Measurements from ENCODE around the gene SUPT3H. TPM values are rescaled to one million over a fixed set of nuclear protein-coding genes. Genes with fewer than 3 reads are reported as not detected.

The SUPT3H gene
- polyA plus RNA-seq, 1 experiment = 8.7 TPM

DNA sequence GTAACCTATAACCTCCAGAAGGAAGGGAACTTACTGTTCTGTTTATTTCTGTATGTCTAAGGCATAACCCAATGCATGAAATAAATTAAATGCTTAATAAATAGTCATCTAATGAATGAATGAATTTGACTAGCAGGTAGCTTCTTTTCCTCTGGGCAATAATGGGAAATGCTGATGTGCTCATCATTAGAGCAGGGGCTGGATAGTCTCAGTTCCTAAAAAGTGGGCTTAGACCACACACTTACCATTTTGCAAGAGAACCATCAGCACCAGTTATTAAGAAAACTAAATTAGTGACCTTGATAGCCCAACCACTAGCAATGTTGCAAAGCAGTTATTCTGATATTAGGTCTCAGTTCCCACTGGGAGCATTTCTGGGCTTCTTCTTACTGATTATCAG is 540.5 kb downstream of the SUPT3H start:
- ChIA-PET CTCF (no interaction called here), POLR2A (no interaction called here)
- H3K9me3 ChIP-seq (ENCODE audit: control insufficient read depth, insufficient read depth, low read length) = no peaks in the 10 kb centered on the region
- TF ChIP-seq, protein P1, sequence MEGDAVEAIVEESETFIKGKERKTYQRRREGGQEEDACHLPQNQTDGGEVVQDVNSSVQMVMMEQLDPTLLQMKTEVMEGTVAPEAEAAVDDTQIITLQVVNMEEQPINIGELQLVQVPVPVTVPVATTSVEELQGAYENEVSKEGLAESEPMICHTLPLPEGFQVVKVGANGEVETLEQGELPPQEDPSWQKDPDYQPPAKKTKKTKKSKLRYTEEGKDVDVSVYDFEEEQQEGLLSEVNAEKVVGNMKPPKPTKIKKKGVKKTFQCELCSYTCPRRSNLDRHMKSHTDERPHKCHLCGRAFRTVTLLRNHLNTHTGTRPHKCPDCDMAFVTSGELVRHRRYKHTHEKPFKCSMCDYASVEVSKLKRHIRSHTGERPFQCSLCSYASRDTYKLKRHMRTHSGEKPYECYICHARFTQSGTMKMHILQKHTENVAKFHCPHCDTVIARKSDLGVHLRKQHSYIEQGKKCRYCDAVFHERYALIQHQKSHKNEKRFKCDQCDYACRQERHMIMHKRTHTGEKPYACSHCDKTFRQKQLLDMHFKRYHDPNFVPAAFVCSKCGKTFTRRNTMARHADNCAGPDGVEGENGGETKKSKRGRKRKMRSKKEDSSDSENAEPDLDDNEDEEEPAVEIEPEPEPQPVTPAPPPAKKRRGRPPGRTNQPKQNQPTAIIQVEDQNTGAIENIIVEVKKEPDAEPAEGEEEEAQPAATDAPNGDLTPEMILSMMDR (IDR thresholded peaks at IDR 0.05; ENCODE audit: low read depth, low read length) = no peak
- no peak overlapping the region for H3K27ac ChIP-seq (ENCODE audit: low read depth, low read length)
- no peak for DNase-seq (ENCODE audit: low read depth, low spot score)
- no peaks in the 10 kb centered on the region for H3K27me3 ChIP-seq (ENCODE audit: control insufficient read depth, insufficient read depth, low read length)
- no peak overlapping the region for H3K4me3 ChIP-seq (ENCODE audit: low read depth, low read length)

DNA sequence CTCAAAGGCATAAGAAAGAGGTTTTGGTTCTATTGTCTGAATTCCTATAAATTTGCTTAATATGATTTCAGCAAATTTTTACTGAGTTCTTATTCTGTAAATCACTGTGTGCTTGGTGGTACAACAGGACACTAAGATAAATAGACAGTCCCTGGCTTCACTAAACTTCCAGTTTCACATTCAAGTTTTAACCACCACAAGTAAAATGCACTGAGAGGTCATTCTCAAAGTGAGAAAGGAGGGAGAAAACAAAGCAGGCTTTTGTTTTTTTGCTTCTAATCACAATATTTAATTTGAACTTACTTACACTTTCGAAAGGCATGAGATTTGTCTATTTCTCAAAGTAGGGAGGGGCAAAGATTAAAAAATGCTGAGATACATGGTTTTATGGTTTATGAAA is 544.5 kb downstream of the SUPT3H start:
- TF ChIP-seq, protein P1 (IDR thresholded peaks at IDR 0.05; ENCODE audit: low read depth, low read length) = no peak
- Histone ChIP-seq H3K27me3 (ENCODE audit: control insufficient read depth, insufficient read depth, low read length) (no peaks in the 10 kb centered on the region), H3K9me3 (ENCODE audit: control insufficient read depth, insufficient read depth, low read length) (no peaks in the 10 kb centered on the region), H3K27ac (ENCODE audit: low read depth, low read length) (no peak overlapping the region), H3K4me3 (ENCODE audit: low read depth, low read length) (no peak overlapping the region)
- DNase-seq (ENCODE audit: low read depth, low spot score) = no peak
- POLR2A ChIA-PET = no interaction called here
- CTCF ChIA-PET = no interaction called here

DNA sequence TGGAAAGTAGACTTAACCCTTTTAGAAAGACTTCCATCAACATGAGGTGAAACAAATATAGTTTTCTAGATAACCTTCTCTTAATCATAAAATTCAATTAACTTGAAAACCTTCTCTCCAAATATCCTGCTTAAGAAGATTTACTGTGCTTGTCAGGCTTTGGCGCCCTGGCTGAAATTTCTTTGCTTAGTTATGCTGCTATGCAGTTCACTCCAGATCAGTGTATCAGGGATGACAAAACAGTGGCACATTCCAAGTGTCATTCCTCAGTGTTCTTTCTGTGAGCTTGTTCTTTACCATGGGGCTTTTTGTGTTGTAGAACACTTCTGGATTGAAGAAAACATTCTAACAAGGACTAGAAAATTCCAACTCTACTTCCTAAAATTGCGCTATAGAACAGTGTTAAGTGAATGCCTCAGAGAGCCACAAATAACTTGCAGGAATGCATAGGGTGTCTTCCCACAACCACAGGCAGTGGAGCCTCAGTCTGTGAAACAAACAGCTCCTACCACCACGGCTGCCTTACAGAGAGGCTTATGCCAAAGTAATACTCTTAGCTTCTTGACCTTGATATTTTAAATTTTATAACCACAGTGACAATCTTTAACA is 546.6 kb downstream of the SUPT3H start:
- POLR2A ChIA-PET = no interaction called here
- Histone ChIP-seq H3K4me3 (ENCODE audit: low read depth, low read length) (no peak overlapping the region), H3K27ac (ENCODE audit: low read depth, low read length) (no peak overlapping the region), H3K27me3 (ENCODE audit: control insufficient read depth, insufficient read depth, low read length) (no peaks in the 10 kb centered on the region), H3K9me3 (ENCODE audit: control insufficient read depth, insufficient read depth, low read length) (no peaks in the 10 kb centered on the region)
- CTCF ChIA-PET = no interaction called here
- DNase-seq (ENCODE audit: low read depth, low spot score) = no peak
- TF ChIP-seq, protein P1 (IDR thresholded peaks at IDR 0.05; ENCODE audit: low read depth, low read length) = no peak

DNA sequence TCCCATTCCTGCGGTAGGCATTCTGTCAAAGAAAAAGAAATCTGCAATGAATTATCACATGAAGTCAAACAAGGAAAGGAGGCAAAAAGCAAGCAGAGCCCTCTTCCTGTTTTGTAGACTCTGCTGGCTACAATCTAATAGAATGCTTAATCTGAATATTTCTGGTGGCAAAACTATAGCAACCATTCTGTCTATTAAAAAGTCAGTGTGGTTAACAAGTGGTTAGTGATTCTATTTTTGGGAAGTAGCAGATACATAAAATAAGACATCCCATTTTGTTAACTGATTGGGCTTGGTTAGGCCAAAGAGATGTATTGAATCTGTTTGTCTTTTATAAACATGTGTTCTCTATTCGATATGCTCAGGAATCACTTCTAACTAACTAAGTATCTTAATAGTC is 547.9 kb downstream of the SUPT3H start:
- Histone ChIP-seq H3K9me3 (ENCODE audit: control insufficient read depth, insufficient read depth, low read length) (no peaks in the 10 kb centered on the region), H3K4me3 (ENCODE audit: low read depth, low read length) (no peak overlapping the region), H3K27ac (ENCODE audit: low read depth, low read length) (no peak overlapping the region), H3K27me3 (ENCODE audit: control insufficient read depth, insufficient read depth, low read length) (no peaks in the 10 kb centered on the region)
- ChIA-PET POLR2A (no interaction called here), CTCF (interaction anchor here (0.8 kb wide), 1 partner anchor 174 kb away, joined by 3 read pairs; no protein-coding TSS in a partner anchor)
- no peak for DNase-seq (ENCODE audit: low read depth, low spot score)
- TF ChIP-seq, protein P1 (IDR thresholded peaks at IDR 0.05; ENCODE audit: low read depth, low read length) = no peak

DNA sequence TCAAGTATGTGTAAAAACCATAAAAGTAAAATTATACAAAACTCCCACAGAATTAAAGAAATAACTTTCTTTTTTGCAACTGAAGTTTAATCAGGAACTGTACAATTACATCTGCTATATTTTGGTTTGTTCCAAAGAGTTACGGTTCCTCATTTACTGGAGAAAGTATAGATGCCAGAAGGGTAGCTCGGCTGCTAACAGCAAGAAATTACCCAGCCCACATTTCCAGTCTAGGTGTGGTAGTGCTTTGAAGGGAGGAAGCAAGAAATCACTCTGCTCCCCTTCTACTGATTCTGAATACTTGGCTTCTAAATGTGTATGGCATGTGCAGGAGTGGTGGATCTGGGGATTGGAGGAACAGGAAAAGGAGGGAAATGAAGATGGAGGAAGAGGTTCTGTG is 549.0 kb downstream of the SUPT3H start:
- no peak overlapping the region for H3K27ac ChIP-seq (ENCODE audit: low read depth, low read length)
- no peak overlapping the region for H3K4me3 ChIP-seq (ENCODE audit: low read depth, low read length)
- H3K27me3 ChIP-seq (ENCODE audit: control insufficient read depth, insufficient read depth, low read length) = no peaks in the 10 kb centered on the region
- DNase-seq (ENCODE audit: low read depth, low spot score) = no peak
- CTCF ChIA-PET = interaction anchor here (0.8 kb wide), 1 partner anchor 173 kb away, joined by 3 read pairs; no protein-coding TSS in a partner anchor
- POLR2A ChIA-PET = no interaction called here
- TF ChIP-seq, protein P1 (IDR thresholded peaks at IDR 0.05; ENCODE audit: low read depth, low read length) = no peak
- no peaks in the 10 kb centered on the region for H3K9me3 ChIP-seq (ENCODE audit: control insufficient read depth, insufficient read depth, low read length)

All from AG04450 (cell line).